OCI-LY1 (cell line): ENCODE measurements around the gene RAB3A.

ENCODE experiments used
- EZH2 ChIP-seq: fragments of 200-600 bp; sonication (generic), shearing (Covaris generic); IDR thresholded peaks from 2 replicates; pipeline ENCODE4 v1.8.0; 2017; ENCODE audit warnings: borderline replicate concordance, mixed run types, mild to moderate bottlenecking, antibody characterized with exemption, low read length, moderate library complexity, mixed read lengths
- TF ChIP-seq, protein P1 (sequence below): fragments of 200-600 bp; sonication (generic), shearing (Covaris generic); IDR thresholded peaks from 2 replicates; pipeline ENCODE4 v1.5.1; 2017; ENCODE audit warnings: mild to moderate bottlenecking, antibody characterized with exemption, low read length, moderate library complexity, mixed read lengths

DNA sequence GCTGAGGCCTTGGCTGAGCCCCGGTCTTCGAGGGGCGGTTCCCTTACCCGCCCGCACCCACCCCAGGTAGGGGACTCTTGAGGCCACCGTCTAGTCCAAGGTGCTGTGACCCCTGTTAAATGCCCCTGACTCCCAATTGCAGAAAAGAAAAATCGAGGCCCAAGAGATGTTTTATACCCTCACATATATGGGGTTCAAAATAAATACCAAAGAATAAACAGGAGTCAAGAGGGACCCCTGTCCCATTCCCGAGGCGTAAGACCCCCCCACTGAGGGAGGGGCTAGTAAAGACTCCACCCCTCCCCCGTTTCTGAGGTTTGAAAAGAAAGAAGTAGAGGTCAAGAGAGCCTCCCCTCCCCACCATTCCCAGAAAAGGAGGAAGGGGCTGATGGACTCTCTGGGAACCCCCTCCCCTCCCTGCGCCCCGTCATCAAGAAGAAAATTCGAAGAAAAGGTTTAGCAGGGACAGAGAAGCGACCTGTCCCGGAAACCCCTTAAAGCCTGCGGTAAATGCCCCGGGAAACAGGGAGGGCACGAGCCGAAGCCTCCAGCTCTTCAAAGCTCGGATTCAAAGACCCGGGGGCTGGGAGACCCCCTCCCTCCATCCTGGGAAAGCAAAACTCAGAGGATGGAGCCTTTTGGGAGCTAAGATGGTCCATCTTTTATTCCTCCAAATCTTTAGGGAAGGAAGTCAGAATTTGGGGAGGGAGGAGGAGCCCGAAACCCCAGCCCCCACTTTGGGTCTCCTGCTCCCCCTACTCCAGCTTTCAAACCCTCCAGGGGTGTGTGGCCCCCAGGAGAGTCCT, 755 bp upstream of the RAB3A start:
- TF ChIP-seq, protein P1, sequence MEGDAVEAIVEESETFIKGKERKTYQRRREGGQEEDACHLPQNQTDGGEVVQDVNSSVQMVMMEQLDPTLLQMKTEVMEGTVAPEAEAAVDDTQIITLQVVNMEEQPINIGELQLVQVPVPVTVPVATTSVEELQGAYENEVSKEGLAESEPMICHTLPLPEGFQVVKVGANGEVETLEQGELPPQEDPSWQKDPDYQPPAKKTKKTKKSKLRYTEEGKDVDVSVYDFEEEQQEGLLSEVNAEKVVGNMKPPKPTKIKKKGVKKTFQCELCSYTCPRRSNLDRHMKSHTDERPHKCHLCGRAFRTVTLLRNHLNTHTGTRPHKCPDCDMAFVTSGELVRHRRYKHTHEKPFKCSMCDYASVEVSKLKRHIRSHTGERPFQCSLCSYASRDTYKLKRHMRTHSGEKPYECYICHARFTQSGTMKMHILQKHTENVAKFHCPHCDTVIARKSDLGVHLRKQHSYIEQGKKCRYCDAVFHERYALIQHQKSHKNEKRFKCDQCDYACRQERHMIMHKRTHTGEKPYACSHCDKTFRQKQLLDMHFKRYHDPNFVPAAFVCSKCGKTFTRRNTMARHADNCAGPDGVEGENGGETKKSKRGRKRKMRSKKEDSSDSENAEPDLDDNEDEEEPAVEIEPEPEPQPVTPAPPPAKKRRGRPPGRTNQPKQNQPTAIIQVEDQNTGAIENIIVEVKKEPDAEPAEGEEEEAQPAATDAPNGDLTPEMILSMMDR: no peak
- no peak for TF ChIP-seq EZH2
